ENCODE data around the gene SNX22. TPM values are rescaled to one million over a fixed set of nuclear protein-coding genes. Genes with fewer than 3 reads are reported as not detected.

The SNX22 gene
- total and polyA plus RNA-seq, 4 donors, result 2.2 to 37.4 (median 3.1) TPM

- Histone ChIP-seq H3K4me1 (ENCODE audit: control insufficient read depth in 4 of 4, insufficient read depth in 4 of 4, low read length in 3 of 4) (no peaks in the 10 kb centered on the region), H3K27ac (ENCODE audit: low read depth in 1 of 2, low read length in 2 of 2) (no peak overlapping the region), H3K27me3 (ENCODE audit: control insufficient read depth in 4 of 4, insufficient read depth in 4 of 4, low read length in 3 of 4) (no peaks in the 10 kb centered on the region), H3K9me3 (ENCODE audit: control insufficient read depth in 4 of 4, low read length in 3 of 4) (no peaks in the 10 kb centered on the region), H3K36me3 (ENCODE audit: control insufficient read depth in 4 of 4, insufficient read depth in 3 of 4, low read depth in 1 of 4, low read length in 3 of 4) (peaks cover 16 to 74% (median 52%) of the 10 kb centered on the region in 4 donors), H3K4me3 (ENCODE audit: low read depth in 1 of 3, low read length in 3 of 3) (no peak overlapping the region), H3K9ac (ENCODE audit: low read depth in 1 of 2, low read length in 2 of 2) (no peak overlapping the region)
- TF ChIP-seq HNF4A (conservative IDR thresholded peaks at IDR 0.05) (no peak), RXRA (IDR thresholded peaks at IDR 0.05) (no peak), YY1 (IDR thresholded peaks at IDR 0.05) (no peak), CTCF (IDR thresholded peaks at IDR 0.05; ENCODE audit: low read depth, low read length, missing input control) (no peak), GABPA (IDR thresholded peaks at IDR 0.05 in 1 of 2, conservative IDR thresholded peaks at IDR 0.05 in 1 of 2) (no peak), MAX (IDR thresholded peaks at IDR 0.05) (no peak), NR2F2 (IDR thresholded peaks at IDR 0.05) (no peak), SP1 (IDR thresholded peaks at IDR 0.05) (no peak), TAF1 (conservative IDR thresholded peaks at IDR 0.05) (no peak), EGR1 (IDR thresholded peaks at IDR 0.05; ENCODE audit: low read depth in 2 of 2) (no peak), ZBTB33 (IDR thresholded peaks at IDR 0.05) (no peak), REST (IDR thresholded peaks at IDR 0.05) (no peak), FOXA1 (IDR thresholded peaks at IDR 0.05) (no peak), JUND (IDR thresholded peaks at IDR 0.05) (no peak)
- WGBS, result 96% methylated on average over 4 of the region's 4 CpGs
- DNase-seq (ENCODE audit: low spot score), result no peak
These were observed 13.1 kb upstream of the SNX22 start for GRCh38 chr15:64138331-64138941.

- H3K27ac ChIP-seq (ENCODE audit: low read depth in 1 of 2, low read length in 2 of 2), result no peak overlapping the region
- 97% methylated on average over 8 of the region's 8 CpGs for WGBS
- no peaks in the 10 kb centered on the region for H3K27me3 ChIP-seq (ENCODE audit: control insufficient read depth in 4 of 4, insufficient read depth in 4 of 4, low read length in 3 of 4)
- TF ChIP-seq GABPA (IDR thresholded peaks at IDR 0.05 in 1 of 2, conservative IDR thresholded peaks at IDR 0.05 in 1 of 2) (no peak), TAF1 (conservative IDR thresholded peaks at IDR 0.05) (no peak), HNF4G (IDR thresholded peaks at IDR 0.05) (no peak), EGR1 (IDR thresholded peaks at IDR 0.05; ENCODE audit: low read depth in 2 of 2) (no peak), HNF4A (conservative IDR thresholded peaks at IDR 0.05) (no peak), SP1 (IDR thresholded peaks at IDR 0.05) (no peak), RXRA (IDR thresholded peaks at IDR 0.05) (no peak), JUND (IDR thresholded peaks at IDR 0.05) (no peak), MAX (IDR thresholded peaks at IDR 0.05) (no peak)
- H3K4me1 ChIP-seq (ENCODE audit: control insufficient read depth in 4 of 4, insufficient read depth in 4 of 4, low read length in 3 of 4), result no peaks in the 10 kb centered on the region
- no peak for DNase-seq (ENCODE audit: low spot score)
- no peak overlapping the region for H3K9ac ChIP-seq (ENCODE audit: low read depth in 1 of 2, low read length in 2 of 2)
- H3K36me3 ChIP-seq (ENCODE audit: control insufficient read depth in 4 of 4, insufficient read depth in 3 of 4, low read depth in 1 of 4, low read length in 3 of 4), result peaks cover 8 to 63% (median 31%) of the 10 kb centered on the region in 4 donors
- H3K4me3 ChIP-seq (ENCODE audit: low read depth in 1 of 3, low read length in 3 of 3), result no peak overlapping the region
- H3K9me3 ChIP-seq (ENCODE audit: control insufficient read depth in 4 of 4, low read length in 3 of 4), result no peaks in the 10 kb centered on the region
These were observed 9.6 kb upstream of the SNX22 start for GRCh38 chr15:64141798-64142512.

All from liver (tissue), 9 donors.